Inflammatory macrophage treated with lipopolysaccharide for 4 hours (primary cell): ENCODE results near the gene DNAJC27.

Source experiments
- DNase-seq: peaks from one replicate; pipeline ENCODE4 v3.0.0-alpha.2; 2020

Gene DNAJC27

DNA sequence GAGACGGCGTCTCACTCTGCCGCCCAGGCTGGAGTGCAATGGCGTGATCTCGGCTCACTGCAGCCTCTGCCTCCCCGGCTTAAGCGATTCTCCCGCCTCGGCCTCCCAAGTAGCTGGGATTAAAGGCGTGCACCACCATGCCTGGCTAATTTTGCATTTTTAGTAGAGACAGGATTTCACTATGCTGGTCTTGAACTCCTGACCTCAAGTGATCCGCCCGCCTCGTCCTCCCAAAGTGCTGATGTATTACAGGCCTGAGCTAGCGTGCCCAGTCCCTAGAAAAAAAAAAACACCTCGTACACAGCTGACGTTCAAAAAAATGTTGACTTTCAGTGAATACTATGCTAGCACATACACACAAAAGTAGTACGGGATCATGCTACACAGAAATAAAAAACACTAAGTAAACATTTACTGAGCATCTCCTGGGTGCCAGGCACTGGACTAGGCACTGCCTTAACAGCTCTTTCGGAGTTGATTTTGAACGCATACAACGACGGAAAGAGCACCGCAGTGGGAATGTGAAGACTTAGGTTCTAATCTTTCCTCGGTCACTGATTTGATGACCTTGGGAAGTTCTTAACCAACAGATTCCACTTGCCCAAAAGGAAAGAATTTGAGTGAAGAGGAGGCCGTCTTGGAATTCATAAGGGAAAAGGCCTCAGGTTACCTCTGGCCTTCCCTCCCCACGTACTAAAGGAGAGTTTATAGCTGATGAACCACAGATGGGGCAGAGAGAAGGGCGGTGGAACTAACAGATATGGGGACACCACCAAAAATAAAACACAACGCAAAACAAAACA lies 1.1 kb downstream of the DNAJC27 start:
- peak; percentile 1 for DNase-seq

DNA sequence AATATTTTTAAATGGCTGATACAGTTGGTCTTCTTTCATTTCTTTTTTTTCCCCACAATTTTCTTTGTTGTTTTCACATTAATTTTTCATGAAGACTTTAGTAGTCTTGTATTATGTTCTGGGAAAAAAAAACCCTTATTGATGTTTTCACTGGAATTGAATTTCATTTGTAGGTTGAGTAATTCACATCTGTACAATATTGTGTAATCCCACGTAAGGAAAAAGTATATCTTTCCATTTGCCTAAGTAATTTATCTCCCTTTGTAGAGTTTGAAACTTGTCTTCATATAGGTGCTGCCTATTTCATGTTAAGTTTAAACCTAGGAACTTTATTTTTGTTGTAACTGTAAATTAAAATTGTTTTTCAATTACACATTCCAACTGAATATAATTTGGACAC lies 2.0 kb downstream of the DNAJC27 start:
- no peak for DNase-seq

DNA sequence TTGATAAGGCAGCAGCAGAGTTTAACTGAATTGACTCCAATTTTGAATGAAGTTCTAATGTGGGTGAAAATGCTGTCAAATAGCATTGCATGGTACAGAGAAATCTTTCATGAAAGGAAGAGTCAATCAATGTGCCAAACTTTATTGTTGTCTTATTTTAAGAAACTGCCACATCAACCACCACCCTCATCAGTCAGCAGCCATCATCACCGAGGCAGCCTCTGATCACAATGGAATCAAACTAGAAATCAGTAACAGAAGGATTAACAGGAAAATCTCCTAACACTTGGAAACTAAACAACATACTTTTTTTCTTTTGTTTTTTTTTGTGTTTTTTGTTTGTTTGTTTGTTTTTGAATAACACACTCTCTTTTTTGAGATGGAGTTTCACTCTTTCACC lies 9.9 kb downstream of the DNAJC27 start:
- DNase-seq, result no peak

DNA sequence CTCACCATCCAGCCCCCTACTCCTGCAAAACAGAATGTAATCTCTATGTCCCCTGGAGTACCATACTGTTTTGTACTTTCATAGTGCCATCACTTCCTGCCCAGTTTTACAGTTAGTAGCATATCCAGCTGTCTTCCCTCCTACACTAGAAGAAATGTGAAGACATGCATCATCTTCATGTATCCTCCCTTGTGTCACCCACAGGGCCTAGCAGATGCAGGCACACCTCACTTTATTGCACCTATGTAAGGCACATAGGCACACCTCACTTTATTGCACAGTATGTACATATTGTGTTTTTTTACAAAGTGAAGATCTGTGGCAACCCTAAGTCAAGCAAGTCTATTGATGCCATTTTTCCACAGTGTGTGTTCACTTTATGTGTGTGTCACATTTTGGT lies 12.0 kb downstream of the DNAJC27 start:
- no peak for DNase-seq

DNA sequence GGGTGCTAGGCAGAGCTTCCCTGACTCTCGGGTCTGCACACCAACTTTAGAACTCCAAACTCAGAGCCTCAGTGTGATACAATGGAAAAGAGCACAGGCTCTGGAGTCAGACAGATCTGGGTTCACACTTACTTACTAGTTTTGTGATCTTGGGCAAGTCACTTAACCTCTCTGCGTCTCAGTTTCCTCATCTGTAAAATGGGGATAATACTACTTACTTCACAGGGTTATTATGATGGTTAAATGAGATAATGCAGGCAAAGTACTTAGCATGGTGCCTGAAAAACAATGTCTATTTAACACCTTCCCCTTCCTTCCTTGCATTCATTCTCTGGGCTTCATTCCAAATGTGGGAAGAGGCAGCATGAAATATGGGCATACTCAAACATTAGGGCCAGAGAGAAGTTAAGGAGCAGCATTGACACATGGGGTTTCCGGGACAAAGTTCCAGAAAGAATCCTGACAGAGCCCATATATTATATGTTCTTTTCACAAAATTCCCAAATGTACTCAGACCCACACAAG lies 13.3 kb downstream of the DNAJC27 start:
- DNase-seq, result no peak

DNA sequence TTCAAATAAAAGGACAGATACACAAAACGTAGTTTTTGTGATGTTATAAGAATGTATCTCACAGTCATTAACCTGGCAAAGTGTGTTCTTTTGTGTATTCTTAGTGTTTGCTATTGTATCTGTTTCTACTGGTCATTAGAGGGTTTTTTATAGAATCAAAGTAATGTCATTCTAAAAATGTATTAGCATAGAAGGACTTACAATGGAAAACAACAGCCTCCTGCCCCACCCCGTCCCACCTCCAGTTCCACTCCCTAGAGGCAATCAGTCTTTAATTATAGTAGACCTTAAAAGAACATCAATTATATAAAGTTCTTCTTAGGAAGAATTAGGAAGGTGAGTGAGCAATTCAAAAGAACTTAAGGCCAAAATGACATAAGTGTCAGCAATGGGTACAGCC lies 13.8 kb downstream of the DNAJC27 start:
- no peak for DNase-seq

DNA sequence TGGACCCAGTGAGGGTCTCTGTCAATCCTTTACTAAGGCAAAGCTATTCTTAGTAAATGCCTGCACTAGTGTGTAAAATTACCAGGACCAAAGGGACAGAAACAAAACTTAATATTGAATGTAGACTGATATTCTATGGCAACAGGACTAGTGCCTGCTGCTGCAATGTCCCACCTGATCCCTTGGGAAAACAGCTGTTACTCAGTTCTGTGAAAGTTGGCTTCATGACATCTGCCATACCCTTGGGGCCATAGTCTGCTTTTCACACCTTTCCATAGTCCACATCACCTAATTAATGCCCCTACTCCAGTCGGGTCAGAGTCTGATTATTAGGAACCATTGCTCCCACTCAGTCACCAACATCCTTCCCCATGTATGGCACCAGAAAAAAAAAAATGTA lies 14.5 kb downstream of the DNAJC27 start:
- no peak for DNase-seq

DNA sequence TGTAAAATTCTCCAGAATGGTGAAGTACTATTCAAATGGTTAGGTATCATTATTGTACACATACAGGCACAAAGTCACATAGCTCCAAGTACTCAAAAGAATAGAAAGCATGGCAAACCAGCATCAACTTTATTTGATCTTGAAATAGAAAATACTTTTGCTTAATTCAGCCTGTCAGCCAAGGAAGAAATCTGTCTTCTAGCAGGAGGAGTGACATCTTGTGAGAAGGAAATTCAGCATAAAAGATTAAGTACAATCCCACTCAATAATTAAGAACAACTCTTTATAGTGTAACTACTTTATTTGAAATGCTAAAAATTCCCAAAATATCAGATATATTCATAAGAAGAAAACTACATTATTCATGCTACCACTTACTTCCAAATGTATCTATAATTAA lies 15.8 kb downstream of the DNAJC27 start:
- no peak for DNase-seq

DNA sequence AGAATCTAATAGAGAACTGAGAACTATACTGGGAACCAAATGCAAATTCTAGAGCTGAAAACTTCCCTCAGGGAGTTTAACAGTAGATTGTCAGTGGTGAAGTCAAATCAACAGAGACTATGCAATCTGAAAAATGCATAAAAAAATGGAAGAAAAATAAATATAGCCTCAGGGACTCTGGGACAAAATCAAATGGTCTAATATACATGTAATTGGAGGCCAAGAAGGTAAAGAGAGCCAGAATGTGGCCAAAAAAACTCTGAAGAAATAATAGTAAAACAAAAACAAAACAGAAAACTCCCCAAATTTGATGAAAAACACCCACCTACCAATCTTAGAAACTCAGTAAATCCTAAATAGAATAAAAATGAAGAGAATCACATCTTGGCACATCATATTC lies 16.5 kb downstream of the DNAJC27 start:
- no peak for DNase-seq

DNA sequence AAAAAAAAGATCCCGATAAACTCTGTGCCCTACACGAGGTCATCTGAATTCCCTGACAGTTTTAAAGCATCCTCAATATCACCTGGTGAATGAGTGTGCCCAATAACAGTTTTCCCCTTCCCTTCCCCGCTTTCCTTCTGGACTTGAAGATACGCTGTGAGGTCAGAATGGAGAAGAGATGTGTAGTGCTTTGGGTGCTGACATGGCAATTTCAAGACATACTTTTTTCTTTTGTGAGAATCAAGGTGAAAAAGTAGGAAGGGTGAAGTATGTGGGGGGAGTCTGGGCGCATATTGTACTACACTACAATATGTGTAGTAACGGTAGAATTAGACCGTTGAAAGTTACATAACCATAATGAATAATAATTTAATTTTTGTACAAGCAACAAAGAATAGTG lies 21.7 kb downstream of the DNAJC27 start:
- no peak for DNase-seq

DNA sequence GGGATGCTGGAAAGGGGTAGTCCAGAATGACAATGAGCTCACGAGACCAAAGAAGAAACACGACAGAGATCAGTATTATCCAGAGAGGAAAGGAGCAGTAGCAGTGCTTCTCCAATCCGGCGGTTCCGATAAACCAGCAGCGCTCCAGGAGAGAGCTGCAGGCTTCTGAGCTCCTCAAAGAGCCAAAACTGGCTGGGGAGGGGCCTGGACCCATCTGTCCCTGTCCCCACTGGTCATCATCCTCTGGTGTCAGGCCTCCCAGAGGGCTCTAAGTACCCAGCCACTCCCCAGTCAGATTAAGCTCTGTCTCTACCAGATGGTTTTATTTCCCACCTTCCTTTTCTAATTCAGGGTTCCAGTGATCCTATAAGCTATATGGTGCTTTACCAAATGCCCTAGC lies 23.2 kb downstream of the DNAJC27 start:
- no peak for DNase-seq

DNA sequence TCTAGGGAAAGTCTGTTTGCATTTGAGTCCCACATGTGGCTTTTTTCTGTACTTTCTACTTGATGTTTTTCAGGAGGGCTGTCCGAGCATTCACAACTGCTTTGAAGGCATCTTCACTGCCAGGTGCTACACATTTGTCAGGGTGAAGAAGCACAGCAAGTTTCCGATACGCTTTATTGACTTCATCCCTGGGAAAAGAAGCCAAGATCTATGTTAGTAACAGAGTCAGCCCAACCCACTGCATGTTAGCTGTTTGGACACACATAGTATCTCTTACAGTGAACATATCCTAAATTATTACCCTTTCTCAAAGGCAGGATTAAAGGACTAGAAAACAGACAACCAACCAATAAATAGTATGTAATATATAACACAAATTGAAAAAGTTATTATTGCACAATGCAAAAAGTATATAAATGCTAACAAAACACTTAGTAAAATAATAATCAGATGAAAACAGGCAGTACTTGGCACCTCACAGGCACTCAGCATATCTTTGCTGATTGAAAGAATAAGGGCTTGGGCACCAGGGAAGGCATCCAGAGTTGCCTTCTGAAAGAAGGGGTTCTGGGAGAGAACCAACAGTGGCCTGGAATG lies 24.1 kb downstream of the DNAJC27 start:
- no peak for DNase-seq

DNA sequence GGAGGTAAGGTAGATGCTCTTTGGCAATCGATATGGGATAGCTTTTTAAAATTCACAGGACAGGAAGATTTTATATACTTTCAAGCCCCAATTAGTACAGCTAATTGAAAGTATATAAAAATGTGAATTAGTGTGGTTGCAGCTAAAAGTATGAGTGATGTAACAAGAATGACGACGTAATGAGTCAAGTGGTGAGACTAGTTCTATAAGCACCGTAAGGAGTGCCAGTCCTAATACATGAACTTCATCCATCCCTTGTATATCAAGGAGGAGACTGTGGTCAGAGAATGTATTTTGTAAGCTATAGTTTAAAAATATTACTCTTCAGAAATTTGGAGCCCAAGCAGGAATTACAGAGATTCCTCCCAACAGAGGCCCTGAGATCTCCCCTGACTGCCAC lies 25.8 kb downstream of the DNAJC27 start:
- DNase-seq, result no peak

DNA sequence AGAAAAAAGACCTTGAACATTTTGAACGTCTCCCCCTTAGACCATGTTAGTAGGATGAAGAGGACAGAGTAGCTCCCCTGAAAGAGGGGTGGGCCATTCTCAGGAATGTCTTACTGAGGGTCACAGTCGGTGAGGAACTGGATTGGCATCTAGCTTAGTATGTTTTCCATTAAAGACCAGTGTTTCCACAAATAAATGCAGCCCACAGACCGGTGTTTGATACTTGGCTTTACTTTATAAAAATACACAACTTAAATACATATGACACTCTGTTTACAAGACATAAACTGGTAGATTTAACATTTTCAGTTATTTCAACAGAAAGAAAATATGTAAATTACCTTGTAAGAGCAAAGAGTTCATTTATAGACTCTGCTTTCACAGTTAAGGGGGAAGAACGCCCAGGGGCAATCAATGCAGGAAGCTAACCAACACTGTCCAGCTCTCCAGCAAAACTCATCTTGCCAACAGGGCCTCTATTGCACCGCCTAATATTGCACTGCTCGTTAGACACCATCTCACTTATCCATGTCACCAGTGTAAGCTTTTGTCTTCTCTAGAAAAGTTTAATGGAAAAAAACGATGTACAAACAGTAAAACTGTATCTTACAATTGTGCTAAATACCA lies 28.2 kb downstream of the DNAJC27 start:
- no peak for DNase-seq

DNA sequence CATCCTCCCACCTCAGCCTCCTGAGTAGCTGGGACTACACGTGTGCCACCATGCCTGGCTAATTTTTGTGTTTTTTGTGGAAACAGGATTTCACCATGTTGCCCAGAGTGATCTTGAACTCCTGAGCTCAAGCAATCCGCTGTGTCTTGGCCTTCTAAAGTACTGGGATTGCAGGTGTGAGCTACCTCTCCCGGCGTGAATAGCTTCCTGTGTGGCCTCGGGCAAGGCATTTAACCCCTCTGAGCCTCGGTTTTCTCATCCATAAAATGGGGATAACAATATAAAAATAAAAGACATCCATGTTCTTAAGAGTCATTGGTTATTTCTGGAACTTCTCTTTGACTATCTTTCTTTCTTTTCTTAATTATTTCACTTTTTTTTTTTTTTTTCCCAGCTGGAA lies 32.4 kb downstream of the DNAJC27 start:
- no peak for DNase-seq

DNA sequence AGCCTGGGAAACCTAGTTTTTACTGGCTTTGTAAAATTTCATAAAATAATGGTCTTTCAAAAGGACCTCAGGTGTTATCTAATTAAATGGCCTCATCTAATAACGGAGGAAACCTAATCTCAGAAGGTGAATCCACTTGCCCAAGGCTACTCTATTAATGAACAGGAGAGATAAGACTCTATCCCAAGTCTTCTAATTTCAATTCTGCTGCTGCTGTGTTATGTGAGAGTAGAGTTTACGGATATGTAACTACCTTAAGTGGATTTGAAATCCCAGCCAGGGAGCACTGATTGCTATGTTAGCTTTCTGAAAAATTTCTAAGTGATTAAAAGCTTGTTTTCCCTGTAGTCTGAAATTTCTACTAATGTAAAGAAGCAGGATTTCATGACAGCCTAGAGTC lies 34.5 kb downstream of the DNAJC27 start:
- no peak for DNase-seq

DNA sequence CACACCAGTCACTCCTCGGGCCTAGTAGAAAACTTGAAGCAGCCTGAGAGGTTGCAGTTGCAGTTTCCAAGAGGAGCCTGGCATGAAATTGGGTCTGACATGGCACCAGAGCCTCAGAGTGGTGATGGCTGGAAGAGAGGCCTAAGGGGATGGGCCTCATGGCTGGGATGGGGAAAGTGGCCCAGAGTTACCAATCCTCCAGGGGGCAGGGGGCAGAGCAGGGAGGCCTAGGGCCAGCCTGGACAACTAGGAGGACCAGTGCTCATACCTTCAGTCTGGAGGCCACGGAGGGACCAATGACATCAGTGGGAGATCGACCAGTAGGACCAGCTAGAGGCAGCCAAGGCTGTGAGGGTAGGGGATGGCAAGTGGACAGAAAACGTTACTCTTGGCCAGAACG lies 36.6 kb downstream of the DNAJC27 start:
- DNase-seq, result no peak

DNA sequence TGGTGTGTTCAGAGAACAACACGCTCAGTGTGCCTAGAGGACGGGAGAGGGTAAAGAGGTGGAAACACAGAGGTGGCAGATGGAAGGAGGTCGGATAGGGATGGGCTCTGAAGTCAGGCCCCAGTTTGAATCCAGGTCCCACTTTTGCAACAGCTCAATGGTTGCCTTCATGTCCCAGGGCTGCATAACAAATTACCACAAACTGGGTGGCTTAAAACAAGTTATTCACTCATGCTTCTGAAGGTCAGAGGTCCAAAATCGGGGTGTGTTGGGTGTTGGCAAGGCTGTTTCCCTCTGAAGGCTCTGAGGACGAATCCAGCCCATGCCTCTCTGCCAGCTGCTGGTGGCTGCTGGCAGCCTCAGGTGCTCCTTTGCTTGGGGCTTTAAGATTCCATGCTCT lies 39.0 kb downstream of the DNAJC27 start:
- no peak for DNase-seq

DNA sequence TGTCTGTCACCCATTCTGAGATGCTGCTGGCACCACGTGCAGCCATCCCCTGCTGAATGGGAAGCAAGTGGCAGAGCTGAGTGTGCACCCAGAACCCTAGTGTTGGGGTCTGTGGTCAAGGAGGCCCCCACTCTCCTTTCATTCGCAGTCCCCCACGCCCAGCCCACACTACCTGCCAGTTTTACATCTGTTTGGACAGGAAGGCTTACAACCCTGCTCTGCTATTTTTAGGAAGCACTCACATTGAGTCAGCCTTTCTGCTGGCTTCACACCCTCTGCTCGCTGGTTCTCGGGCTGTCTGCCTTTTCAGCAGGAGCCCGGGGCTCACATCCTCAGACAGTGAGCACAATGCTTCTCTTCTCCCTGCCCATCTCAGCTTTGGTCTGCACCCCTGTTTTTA lies 41.0 kb downstream of the DNAJC27 start:
- no peak for DNase-seq

DNA sequence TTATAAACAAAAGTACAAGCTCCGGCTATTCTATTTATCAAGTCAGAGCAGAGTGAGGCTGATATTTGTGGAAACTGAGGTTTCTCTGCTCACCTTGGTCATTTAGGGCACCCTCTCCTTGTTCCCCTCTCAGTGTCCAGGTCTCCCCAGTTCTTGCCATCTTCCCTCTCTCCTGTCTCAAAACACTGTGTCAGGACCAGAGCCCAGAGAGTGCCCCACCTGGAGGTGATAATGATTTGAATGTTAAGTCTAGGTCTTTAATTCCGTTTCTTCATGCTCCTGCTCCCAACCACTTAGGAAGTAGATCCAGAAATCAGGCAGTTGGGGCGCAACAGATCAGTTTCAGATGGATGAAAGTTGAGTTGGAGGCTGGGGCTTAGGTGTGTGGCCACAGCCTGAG lies 42.5 kb downstream of the DNAJC27 start:
- no peak for DNase-seq

DNA sequence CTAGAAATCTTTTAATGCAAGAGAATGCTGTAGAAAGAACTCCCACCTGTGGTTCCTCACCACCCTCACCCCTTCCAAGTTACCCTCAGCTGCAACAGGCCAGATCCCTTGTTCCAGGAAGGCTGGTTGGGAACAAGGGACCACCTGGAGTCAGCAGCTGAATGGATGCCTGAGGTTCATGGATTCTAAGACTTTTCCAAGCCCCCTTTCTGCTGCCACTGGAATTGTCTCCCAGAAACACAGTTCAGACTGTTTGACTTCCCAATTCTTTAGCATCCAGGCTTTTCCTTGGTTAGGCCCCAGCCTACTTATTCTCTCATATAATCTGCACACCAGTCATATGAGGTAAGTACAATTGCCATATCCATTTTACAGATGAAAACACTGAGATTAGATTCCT lies 43.7 kb downstream of the DNAJC27 start:
- DNase-seq, result no peak

DNA sequence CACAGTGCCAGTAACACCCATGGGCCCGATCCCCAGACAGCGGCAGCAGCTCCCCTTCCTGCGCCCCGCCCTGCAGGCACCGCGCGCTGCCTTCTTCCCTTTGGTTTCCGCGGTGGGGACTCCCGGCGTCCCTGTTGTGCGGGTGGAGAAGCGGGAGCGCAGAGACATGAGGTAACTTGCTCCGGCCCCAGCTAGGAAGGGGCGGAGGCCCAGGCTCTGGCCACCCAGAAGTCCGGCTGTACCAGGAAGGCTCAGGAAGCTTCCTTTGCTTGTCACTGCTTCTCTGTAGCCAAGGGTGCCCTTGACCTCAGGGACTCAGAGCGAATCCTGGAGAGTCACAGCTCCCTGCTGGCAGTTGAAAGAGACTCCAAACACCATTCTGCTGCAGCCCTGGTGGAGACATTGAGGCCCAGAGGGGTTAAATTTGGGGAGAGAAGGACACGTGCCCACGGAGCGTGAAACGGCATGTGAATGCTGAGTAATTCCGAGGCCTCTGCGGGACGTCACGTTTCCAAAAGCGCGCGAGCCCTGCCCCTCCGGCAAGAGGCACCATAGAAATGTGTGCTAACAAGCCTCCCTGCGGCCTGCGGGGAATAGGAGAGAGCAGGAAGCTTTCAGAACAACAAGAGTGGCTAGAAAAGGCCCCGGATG lies 45.0 kb downstream of the DNAJC27 start:
- DNase-seq, result peak; percentile 28

DNA sequence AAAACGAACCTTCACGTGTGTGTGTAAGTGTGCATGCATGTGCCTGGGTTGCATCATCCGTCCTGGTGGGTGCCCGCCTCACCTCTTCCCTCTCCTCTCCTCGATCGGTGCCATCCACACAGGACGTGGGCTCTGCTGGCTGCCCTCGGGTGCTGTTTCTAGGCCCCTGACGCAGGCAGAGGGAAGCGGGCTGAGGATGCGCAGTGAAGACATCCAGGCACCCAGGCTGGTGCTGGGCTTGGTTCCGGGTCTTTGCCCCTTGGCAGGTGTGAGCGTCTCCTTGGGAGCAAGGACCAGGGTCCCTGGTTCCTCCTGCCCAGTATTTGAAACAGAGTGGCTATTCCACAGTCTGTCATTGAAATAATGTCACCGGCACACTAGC lies 45.5 kb downstream of the DNAJC27 start:
- DNase-seq, result no peak

DNA sequence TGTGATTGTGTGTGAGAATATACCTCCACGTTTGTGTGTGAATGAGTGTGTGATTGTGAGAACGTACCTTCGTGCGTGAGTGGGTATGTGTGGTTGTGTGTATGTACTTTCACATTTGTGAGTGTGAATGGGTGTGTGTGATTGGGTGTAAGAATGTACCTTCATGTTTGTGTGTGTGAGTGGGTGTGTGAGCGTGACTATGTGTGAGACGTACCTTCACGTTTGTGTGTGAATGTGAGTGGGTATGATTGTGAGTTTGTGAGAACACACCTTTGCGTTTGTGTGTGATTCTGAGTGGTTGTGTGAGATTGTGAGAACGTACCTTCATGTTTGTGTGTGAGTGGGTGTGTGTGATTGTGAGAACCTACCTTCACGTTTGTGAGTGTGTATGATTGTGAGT lies 45.9 kb downstream of the DNAJC27 start:
- DNase-seq, result no peak
